Measurements from ENCODE around the gene RILPL2. TPM values are rescaled to one million over a fixed set of nuclear protein-coding genes. Genes with fewer than 3 reads are reported as not detected.
A peak's percentile ranks its signal among the peaks of the same experiment; 100 is the strongest.

Gene RILPL2
- total and polyA plus RNA-seq, 2 experiments from 2014 or later, result 2.8 to 4.4 TPM

GRCh38 chr12:123479442-123480180 is 43.1 kb upstream of the RILPL2 start:
- Histone ChIP-seq H4K20me1 (ENCODE audit: insufficient read depth) (no peaks in the 10 kb centered on the region), H2AFZ (no peak overlapping the region), H3K4me2 (ENCODE audit: unreplicated experiment) (no peak overlapping the region), H3K27ac (no peak overlapping the region), H3K79me2 (ENCODE audit: insufficient read depth) (no peaks in the 10 kb centered on the region), H3K4me3 (no peak overlapping the region), H3K4me1 (ENCODE audit: insufficient read depth) (no peaks in the 10 kb centered on the region), H3K9me2 (ENCODE audit: insufficient read depth) (no peaks in the 10 kb centered on the region), H3K27me3 (replicated peaks; ENCODE audit: insufficient read depth) (no peaks in the 10 kb centered on the region), H3K9ac (no peak overlapping the region), H3K9me3 (ENCODE audit: low read depth) (no peaks in the 10 kb centered on the region), H3F3A (ENCODE audit: insufficient read depth) (no peaks in the 10 kb centered on the region), H3K36me3 (ENCODE audit: low read depth) (no peaks in the 10 kb centered on the region)
- WGBS, 2 experiments (ENCODE audit: low coverage in 1 of 2, low lambda C conversion rate in 2 of 2, missing lambda C conversion rate in 2 of 2), result 90 to 92% methylated on average over 14 of the region's 14 CpGs
- TF ChIP-seq EZH2phosphoT487 (IDR thresholded peaks at IDR 0.05; ENCODE audit: insufficient read depth, low read depth) (no peak), EZH2 (IDR thresholded peaks at IDR 0.05; ENCODE audit: insufficient read depth, poor library complexity, severe bottlenecking) (no peak)
- DNase-seq, result no peak
- in situ Hi-C loops (cut with MboI), result no loop called here

DNA sequence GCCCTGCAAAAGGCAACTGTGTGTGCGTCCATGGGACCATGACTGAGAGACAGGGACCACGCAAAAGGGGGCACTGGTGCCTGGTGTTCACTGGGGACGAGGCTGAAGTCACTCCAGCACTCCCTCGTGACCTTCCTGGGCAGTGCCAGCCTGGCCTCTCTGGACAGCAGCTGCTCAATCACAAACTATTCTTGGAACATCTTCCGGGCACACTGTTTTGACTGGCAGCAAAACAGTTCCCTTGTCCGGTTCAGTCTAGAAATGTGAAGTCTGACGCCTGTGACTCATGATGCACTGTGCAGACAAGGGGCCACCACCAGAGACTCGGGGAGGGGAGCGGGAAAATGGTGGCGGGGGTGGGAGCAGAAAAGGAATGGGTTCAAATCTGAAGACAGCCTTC is 42.3 kb upstream of the RILPL2 start:
- DNase-seq, result peak; percentile 32
- 63 to 67% methylated on average over 10 of the region's 10 CpGs for WGBS, 2 experiments (ENCODE audit: low coverage in 1 of 2, low lambda C conversion rate in 2 of 2, missing lambda C conversion rate in 2 of 2)
- no peak overlapping the region for H3K4me2 ChIP-seq (ENCODE audit: unreplicated experiment)
- no peaks in the 10 kb centered on the region for H3K9me3 ChIP-seq (ENCODE audit: low read depth)
- H3F3A ChIP-seq (ENCODE audit: insufficient read depth), result no peaks in the 10 kb centered on the region
- in situ Hi-C loops (cut with MboI), result no loop called here
- H3K79me2 ChIP-seq (ENCODE audit: insufficient read depth), result no peaks in the 10 kb centered on the region
- H3K4me3 ChIP-seq, result no peak overlapping the region
- H3K4me1 ChIP-seq (ENCODE audit: insufficient read depth), result no peaks in the 10 kb centered on the region
- H2AFZ ChIP-seq, result no peak overlapping the region
- TF ChIP-seq EZH2phosphoT487 (IDR thresholded peaks at IDR 0.05; ENCODE audit: insufficient read depth, low read depth) (no peak), EZH2 (IDR thresholded peaks at IDR 0.05; ENCODE audit: insufficient read depth, poor library complexity, severe bottlenecking) (no peak)
- no peak overlapping the region for H3K27ac ChIP-seq
- no peaks in the 10 kb centered on the region for H4K20me1 ChIP-seq (ENCODE audit: insufficient read depth)
- H3K36me3 ChIP-seq (ENCODE audit: low read depth), result no peaks in the 10 kb centered on the region
- no peaks in the 10 kb centered on the region for H3K27me3 ChIP-seq (replicated peaks; ENCODE audit: insufficient read depth)
- no peaks in the 10 kb centered on the region for H3K9me2 ChIP-seq (ENCODE audit: insufficient read depth)
- no peak overlapping the region for H3K9ac ChIP-seq

DNA sequence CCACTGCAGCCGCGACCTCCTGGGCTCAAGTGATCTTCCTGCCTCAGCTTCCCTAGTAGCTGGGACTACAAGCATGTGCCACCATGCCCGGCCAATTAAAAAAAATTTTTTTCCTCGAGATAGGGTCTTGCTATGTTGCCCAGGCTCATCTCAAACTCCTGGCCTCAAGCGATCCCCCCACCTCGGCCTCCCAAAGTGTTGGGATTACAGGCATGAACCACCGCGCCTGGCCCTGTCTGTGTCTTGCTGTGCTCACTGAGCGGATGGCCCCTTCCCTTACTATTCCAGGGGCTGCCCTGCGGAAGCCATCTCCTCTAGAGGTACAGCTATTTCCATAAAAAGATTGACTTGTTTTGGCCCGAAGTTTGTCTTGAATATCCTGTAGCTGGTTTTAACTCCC is 41.6 kb upstream of the RILPL2 start:
- H3K9me3 ChIP-seq (ENCODE audit: low read depth), result no peaks in the 10 kb centered on the region
- H3F3A ChIP-seq (ENCODE audit: insufficient read depth), result 0 out of 2 replicates have a peak, but pooled peaks cover under 1% of the 10 kb centered on the region
- H3K9me2 ChIP-seq (ENCODE audit: insufficient read depth), result no peaks in the 10 kb centered on the region
- no peak overlapping the region for H3K4me3 ChIP-seq
- 85 to 89% methylated on average over 11 of the region's 11 CpGs for WGBS, 2 experiments (ENCODE audit: low coverage in 1 of 2, low lambda C conversion rate in 2 of 2, missing lambda C conversion rate in 2 of 2)
- H3K9ac ChIP-seq, result no peak overlapping the region
- in situ Hi-C loops (cut with MboI), result no loop called here
- DNase-seq, result no peak
- no peaks in the 10 kb centered on the region for H3K4me1 ChIP-seq (ENCODE audit: insufficient read depth)
- no peaks in the 10 kb centered on the region for H3K79me2 ChIP-seq (ENCODE audit: insufficient read depth)
- H4K20me1 ChIP-seq (ENCODE audit: insufficient read depth), result no peaks in the 10 kb centered on the region
- no peak overlapping the region for H3K4me2 ChIP-seq (ENCODE audit: unreplicated experiment)
- H3K36me3 ChIP-seq (ENCODE audit: low read depth), result peaks cover under 1% of the 10 kb centered on the region; the same call in 1 of the 2 replicates
- H2AFZ ChIP-seq, result no peak overlapping the region
- no peak overlapping the region for H3K27ac ChIP-seq
- H3K27me3 ChIP-seq (replicated peaks; ENCODE audit: insufficient read depth), result no peaks in the 10 kb centered on the region
- TF ChIP-seq EZH2phosphoT487 (IDR thresholded peaks at IDR 0.05; ENCODE audit: insufficient read depth, low read depth) (no peak), EZH2 (IDR thresholded peaks at IDR 0.05; ENCODE audit: insufficient read depth, poor library complexity, severe bottlenecking) (no peak)

DNA sequence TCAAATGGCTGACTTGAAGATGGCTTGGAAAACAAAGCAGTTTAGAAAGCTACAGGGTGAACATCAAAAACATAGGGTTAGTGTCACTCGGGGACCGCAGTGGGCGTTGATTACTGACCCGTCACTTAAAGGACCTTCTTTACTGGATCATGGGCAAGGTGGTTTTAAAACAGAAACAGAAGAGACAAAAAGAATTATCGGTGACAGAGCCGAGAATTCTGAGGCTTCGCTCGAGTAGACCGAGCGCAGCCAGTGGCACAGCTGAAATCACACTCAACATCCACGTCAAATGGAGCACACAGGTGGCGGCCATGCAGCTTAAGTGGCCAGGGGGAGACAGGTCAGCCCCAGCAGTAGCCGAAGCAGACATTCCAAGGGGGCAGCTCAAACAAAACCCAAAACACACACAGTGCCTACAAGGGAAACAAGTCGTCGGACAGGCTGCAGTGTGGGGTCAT is 38.8 kb upstream of the RILPL2 start:
- 86 to 88% methylated on average over 15 of the region's 15 CpGs for WGBS, 2 experiments (ENCODE audit: low coverage in 1 of 2, low lambda C conversion rate in 2 of 2, missing lambda C conversion rate in 2 of 2)
- Histone ChIP-seq H3K4me3 (no peak overlapping the region), H3K27me3 (replicated peaks; ENCODE audit: insufficient read depth) (no peaks in the 10 kb centered on the region), H3F3A (ENCODE audit: insufficient read depth) (peaks cover 27% of the 10 kb centered on the region), H4K20me1 (ENCODE audit: insufficient read depth) (no peaks in the 10 kb centered on the region), H3K9me3 (ENCODE audit: low read depth) (no peaks in the 10 kb centered on the region), H3K4me2 (ENCODE audit: unreplicated experiment) (no peak overlapping the region), H3K4me1 (ENCODE audit: insufficient read depth) (0 out of 2 replicates have a peak, but pooled peaks cover 3% of the 10 kb centered on the region), H3K36me3 (ENCODE audit: low read depth) (peaks cover 16% of the 10 kb centered on the region; the same call in 1 of the 2 replicates), H3K9me2 (ENCODE audit: insufficient read depth) (no peaks in the 10 kb centered on the region), H3K27ac (no peak overlapping the region), H3K79me2 (ENCODE audit: insufficient read depth) (0 out of 2 replicates have a peak, but pooled peaks cover 4% of the 10 kb centered on the region), H3K9ac (no peak overlapping the region), H2AFZ (no peak overlapping the region)
- in situ Hi-C loops (cut with MboI), result no loop called here
- TF ChIP-seq EZH2phosphoT487 (IDR thresholded peaks at IDR 0.05; ENCODE audit: insufficient read depth, low read depth) (no peak), EZH2 (IDR thresholded peaks at IDR 0.05; ENCODE audit: insufficient read depth, poor library complexity, severe bottlenecking) (no peak)
- DNase-seq, result no peak

Measured in GM23248 (cell line).